Measurements from ENCODE around the gene ZFR.
"Not testable (repeated sequence)": the region's sequence is repeated elsewhere in the genome, so short reads cannot be mapped to it uniquely, and the experiment has no call there.

Gene ZFR

GRCh38 chr5:32432633-32433032 lies 11.9 kb downstream of the ZFR start:
- Histone ChIP-seq H3K36me3 (replicated peaks; ENCODE audit: low read depth, low read length) (peaks cover 13% of the 10 kb centered on the region), H3K27me3 (ENCODE audit: low read depth, low read length) (no peaks in the 10 kb centered on the region), H3K9me3 (ENCODE audit: insufficient read depth, low read length) (no peaks in the 10 kb centered on the region), H3K4me1 (ENCODE audit: low read length) (no peaks in the 10 kb centered on the region), H3K79me2 (ENCODE audit: low read length) (peaks cover 93% of the 10 kb centered on the region), H3K9ac (ENCODE audit: low read length) (no peak overlapping the region), H2AFZ (ENCODE audit: low read depth, low read length) (no peak overlapping the region), H3K4me2 (ENCODE audit: low read length) (no peak overlapping the region), H4K20me1 (ENCODE audit: insufficient read depth, low read length) (peaks cover 60% of the 10 kb centered on the region), H3K27ac (ENCODE audit: low read length) (no peak overlapping the region), H3K4me3 (ENCODE audit: low read length) (no peak overlapping the region)
- TF ChIP-seq CTCF (IDR thresholded peaks at IDR 0.05; ENCODE audit: low read depth, low read length): no peak

DNA sequence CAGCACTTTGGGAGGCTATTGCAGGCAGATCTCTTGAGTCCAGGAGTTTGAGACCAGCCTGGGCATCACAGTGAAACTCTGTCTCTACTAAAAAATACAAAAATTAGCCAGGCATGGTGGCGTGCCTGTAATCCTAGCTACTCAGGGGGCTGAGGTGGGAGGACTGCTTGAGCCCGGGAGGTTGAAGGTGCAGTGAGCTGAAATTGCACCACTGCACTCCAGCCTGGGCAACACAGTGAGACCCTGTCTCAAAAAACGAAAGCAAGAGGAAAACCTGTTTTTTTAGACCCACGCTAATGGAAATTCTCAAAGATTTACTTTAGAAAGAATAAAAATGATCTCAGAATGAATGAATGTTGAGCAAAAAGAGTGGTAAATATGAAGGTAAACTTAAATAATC lies 13.7 kb downstream of the ZFR start:
- H3K27ac ChIP-seq (ENCODE audit: low read length); H3K9me3 ChIP-seq (ENCODE audit: insufficient read depth, low read length); H3K4me3 ChIP-seq (ENCODE audit: low read length); H3K27me3 ChIP-seq (ENCODE audit: low read depth, low read length); H3K4me2 ChIP-seq (ENCODE audit: low read length); H3K4me1 ChIP-seq (ENCODE audit: low read length); H2AFZ ChIP-seq (ENCODE audit: low read depth, low read length); H3K9ac ChIP-seq (ENCODE audit: low read length): not testable (repeated sequence)
- peaks cover 51% of the 10 kb centered on the region for H4K20me1 ChIP-seq (ENCODE audit: insufficient read depth, low read length)
- peaks cover 96% of the 10 kb centered on the region for H3K79me2 ChIP-seq (ENCODE audit: low read length)
- H3K36me3 ChIP-seq (replicated peaks; ENCODE audit: low read depth, low read length): peaks cover 31% of the 10 kb centered on the region

GRCh38 chr5:32428426-32428825 lies 16.1 kb downstream of the ZFR start:
- Histone ChIP-seq H3K9ac (ENCODE audit: low read length) (no peak overlapping the region), H3K4me1 (ENCODE audit: low read length) (peaks cover 6% of the 10 kb centered on the region), H3K4me2 (ENCODE audit: low read length) (no peak overlapping the region), H3K9me3 (ENCODE audit: insufficient read depth, low read length) (no peaks in the 10 kb centered on the region), H2AFZ (ENCODE audit: low read depth, low read length) (no peak overlapping the region), H3K27ac (ENCODE audit: low read length) (no peak overlapping the region), H3K4me3 (ENCODE audit: low read length) (no peak overlapping the region), H3K36me3 (replicated peaks; ENCODE audit: low read depth, low read length) (peaks cover 32% of the 10 kb centered on the region), H4K20me1 (ENCODE audit: insufficient read depth, low read length) (peaks cover 36% of the 10 kb centered on the region), H3K79me2 (ENCODE audit: low read length) (peaks cover 95% of the 10 kb centered on the region), H3K27me3 (ENCODE audit: low read depth, low read length) (no peaks in the 10 kb centered on the region)
- TF ChIP-seq CTCF (IDR thresholded peaks at IDR 0.05; ENCODE audit: low read depth, low read length) (no peak), EZH2phosphoT487 (IDR thresholded peaks at IDR 0.05; ENCODE audit: low read depth) (no peak)

DNA sequence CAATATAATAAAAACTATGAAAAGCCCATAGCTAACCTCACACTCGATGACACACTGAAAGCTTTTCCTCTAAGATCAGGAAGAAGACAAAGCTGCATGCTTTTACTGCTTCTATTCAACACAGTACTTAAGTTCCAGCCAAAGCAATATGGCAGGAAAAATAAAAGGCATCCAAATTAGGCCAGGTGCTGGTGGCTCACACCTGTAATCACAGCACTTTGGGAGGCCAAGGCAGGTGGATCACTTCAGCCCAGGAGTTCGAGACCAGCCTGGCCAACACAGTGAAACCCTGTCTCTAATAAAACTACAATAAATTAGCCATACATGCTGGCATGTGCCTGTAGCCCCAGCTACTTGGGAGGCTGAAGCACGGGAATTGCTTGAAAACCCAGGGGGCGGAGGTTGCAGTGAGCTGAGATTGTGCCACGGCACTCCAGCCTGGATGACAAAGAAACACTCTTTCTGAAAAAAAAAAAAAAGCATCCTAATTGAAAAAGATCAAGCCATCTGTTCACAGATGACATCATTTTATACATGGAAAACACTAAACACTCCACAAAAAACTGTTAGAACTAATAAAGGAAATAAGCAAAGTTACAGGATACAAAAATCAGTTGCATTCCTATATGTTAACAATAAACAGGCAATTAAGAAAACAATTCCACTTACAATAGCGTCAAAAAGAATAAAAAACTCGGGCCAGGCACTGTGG lies 17.9 kb downstream of the ZFR start:
- Histone ChIP-seq H2AFZ (ENCODE audit: low read depth, low read length) (no peak overlapping the region), H3K4me3 (ENCODE audit: low read length) (no peak overlapping the region), H3K9me3 (ENCODE audit: insufficient read depth, low read length) (no peaks in the 10 kb centered on the region), H3K4me1 (ENCODE audit: low read length) (peaks cover 6% of the 10 kb centered on the region), H3K4me2 (ENCODE audit: low read length) (no peak overlapping the region), H4K20me1 (ENCODE audit: insufficient read depth, low read length) (peaks cover 37% of the 10 kb centered on the region), H3K36me3 (replicated peaks; ENCODE audit: low read depth, low read length) (peaks cover 32% of the 10 kb centered on the region), H3K9ac (ENCODE audit: low read length) (no peak overlapping the region), H3K27me3 (ENCODE audit: low read depth, low read length) (no peaks in the 10 kb centered on the region), H3K27ac (ENCODE audit: low read length) (no peak overlapping the region), H3K79me2 (ENCODE audit: low read length) (peaks cover 93% of the 10 kb centered on the region)
- TF ChIP-seq EZH2phosphoT487 (IDR thresholded peaks at IDR 0.05; ENCODE audit: low read depth): no peak

DNA sequence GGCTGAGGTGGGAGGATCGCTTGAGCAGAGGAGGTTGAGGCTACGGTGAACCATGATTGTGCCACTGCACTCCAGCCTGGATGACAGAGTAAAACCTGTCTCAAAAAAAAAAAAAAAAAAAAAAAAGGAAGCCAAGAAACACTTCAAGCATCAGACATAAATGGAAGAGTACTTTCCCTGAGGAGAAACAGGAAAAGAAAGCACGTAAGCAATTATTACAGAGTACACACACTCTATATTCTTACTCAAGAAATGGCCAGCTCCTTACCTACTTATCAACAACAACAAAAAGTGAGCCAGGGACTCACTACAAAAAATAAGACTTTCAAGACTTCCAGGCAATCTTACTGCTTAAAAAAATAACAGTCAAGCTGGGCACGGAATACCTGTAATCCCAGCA lies 21.8 kb downstream of the ZFR start:
- no peak for TF ChIP-seq EZH2phosphoT487 (IDR thresholded peaks at IDR 0.05; ENCODE audit: low read depth)
- no peak for TF ChIP-seq CTCF (IDR thresholded peaks at IDR 0.05; ENCODE audit: low read depth, low read length)
- Histone ChIP-seq H4K20me1 (ENCODE audit: insufficient read depth, low read length) (peaks cover 38% of the 10 kb centered on the region), H3K36me3 (replicated peaks; ENCODE audit: low read depth, low read length) (peaks cover 23% of the 10 kb centered on the region), H3K4me3 (ENCODE audit: low read length) (no peak overlapping the region), H3K9ac (ENCODE audit: low read length) (no peak overlapping the region), H3K27ac (ENCODE audit: low read length) (no peak overlapping the region), H3K4me2 (ENCODE audit: low read length) (no peak overlapping the region), H2AFZ (ENCODE audit: low read depth, low read length) (no peak overlapping the region), H3K27me3 (ENCODE audit: low read depth, low read length) (no peaks in the 10 kb centered on the region), H3K9me3 (ENCODE audit: insufficient read depth, low read length) (no peaks in the 10 kb centered on the region), H3K79me2 (ENCODE audit: low read length) (peaks cover 76% of the 10 kb centered on the region), H3K4me1 (ENCODE audit: low read length) (peaks cover 6% of the 10 kb centered on the region)

Data from OCI-LY3 (cell line).